ENCODE data around the gene ID4.

DNA sequence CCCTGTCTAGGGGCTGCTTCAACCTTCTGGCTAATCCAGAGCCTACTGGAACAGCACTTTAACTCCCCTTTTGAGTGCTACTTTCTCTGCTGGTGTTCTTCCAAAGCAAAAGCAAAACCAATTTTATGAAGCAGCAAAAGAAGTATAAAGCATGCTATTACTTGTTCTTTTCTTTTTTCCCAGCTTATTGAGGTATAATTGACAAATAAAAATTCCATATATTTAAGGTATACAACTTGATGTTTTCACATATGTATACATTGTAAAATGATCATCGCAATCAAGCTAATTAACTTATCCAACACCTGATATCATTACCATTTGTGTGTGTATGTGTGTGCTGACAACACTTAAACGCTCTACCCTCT, 14.9 kb downstream of the ID4 start:
- TF ChIP-seq POLR2A (IDR thresholded peaks at IDR 0.05): no peak
- TF ChIP-seq, protein P1, sequence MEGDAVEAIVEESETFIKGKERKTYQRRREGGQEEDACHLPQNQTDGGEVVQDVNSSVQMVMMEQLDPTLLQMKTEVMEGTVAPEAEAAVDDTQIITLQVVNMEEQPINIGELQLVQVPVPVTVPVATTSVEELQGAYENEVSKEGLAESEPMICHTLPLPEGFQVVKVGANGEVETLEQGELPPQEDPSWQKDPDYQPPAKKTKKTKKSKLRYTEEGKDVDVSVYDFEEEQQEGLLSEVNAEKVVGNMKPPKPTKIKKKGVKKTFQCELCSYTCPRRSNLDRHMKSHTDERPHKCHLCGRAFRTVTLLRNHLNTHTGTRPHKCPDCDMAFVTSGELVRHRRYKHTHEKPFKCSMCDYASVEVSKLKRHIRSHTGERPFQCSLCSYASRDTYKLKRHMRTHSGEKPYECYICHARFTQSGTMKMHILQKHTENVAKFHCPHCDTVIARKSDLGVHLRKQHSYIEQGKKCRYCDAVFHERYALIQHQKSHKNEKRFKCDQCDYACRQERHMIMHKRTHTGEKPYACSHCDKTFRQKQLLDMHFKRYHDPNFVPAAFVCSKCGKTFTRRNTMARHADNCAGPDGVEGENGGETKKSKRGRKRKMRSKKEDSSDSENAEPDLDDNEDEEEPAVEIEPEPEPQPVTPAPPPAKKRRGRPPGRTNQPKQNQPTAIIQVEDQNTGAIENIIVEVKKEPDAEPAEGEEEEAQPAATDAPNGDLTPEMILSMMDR (IDR thresholded peaks at IDR 0.05): no peak
- no peak for TF ChIP-seq POLR2AphosphoS5 (IDR thresholded peaks at IDR 0.05; ENCODE audit: insufficient read depth in 1 of 2, low read depth in 1 of 2)

All from vagina (tissue), 2 donors.